Heart right ventricle (tissue), 16 donors: ENCODE measurements around the gene NANOS3. TPM values are rescaled to one million over a fixed set of nuclear protein-coding genes. Genes with fewer than 3 reads are reported as not detected.

Source experiments
- ATAC-seq, 8 donors: fragments of 200-7000 bp; cut with Tn5 transposase; one replicate each; pipeline ENCODE4 v1.9.1; 2020; ENCODE audit warnings: mild to moderate bottlenecking in 8 of 8, moderate library complexity in 8 of 8, moderate number of reproducible peaks in 1 of 8
- DNase-seq, 2 donors: peaks; one replicate each; pipeline ENCODE4 v3.0.0-alpha.2; 2020
- H3K27ac ChIP-seq, 10 donors: fragments of 200-600 bp; sonication (generic) in 2 of 10; one replicate each; pipeline versions ENCODE4 v1.5.0 to v1.8.0; 2020 to 2022; ENCODE audit warnings: mild to moderate bottlenecking in 3 of 10
- H3K27me3 ChIP-seq, 7 donors: fragments of 200-600 bp; one replicate each; pipeline ENCODE4 v1.8.0; 2021 to 2022; ENCODE audit warnings: mild to moderate bottlenecking in 2 of 7
- H3K36me3 ChIP-seq, 9 donors: fragments of 200-600 bp; sonication (generic) in 1 of 9; one replicate each; pipeline versions ENCODE4 v1.5.0 to v1.8.0; 2020 to 2022; ENCODE audit warnings: mild to moderate bottlenecking in 2 of 9
- H3K4me1 ChIP-seq, 9 donors: fragments of 200-600 bp; sonication (generic) in 1 of 9; one replicate each; pipeline versions ENCODE4 v1.5.0 to v1.8.0; 2020 to 2022; ENCODE audit warnings: mild to moderate bottlenecking in 4 of 9
- H3K4me3 ChIP-seq, 10 donors: fragments of 200-600 bp; sonication (generic) in 2 of 10; one replicate each; pipeline versions ENCODE4 v1.5.0 to v1.8.0; 2020 to 2022; ENCODE audit warnings: mild to moderate bottlenecking in 7 of 10, moderate library complexity in 2 of 10
- H3K9me3 ChIP-seq, 11 donors: fragments of 200-600 bp in 10 of 11; sonication (generic) in 2 of 11; one replicate each; pipeline versions ENCODE4 v1.5.0 to v1.8.0; 2013 to 2022; ENCODE audit warnings: mild to moderate bottlenecking in 2 of 11, control low read depth in 1 of 11, moderate library complexity in 1 of 11
- WGBS, 2 donors: extraction: QIAGEN DNeasy Blood & Tissue Kit; methylation state at CpG; one replicate each; pipeline ENCODE4 v1.1.7; 2013; ENCODE audit warnings: inconsistent platforms in 1 of 2; 5-methylcytosine and 5-hydroxymethylcytosine counted together
- intact Hi-C, 10 donors: fragments of 100-400 bp; cut with DNase I; formaldehyde crosslinking; loops; one replicate each; pipeline versions ENCODE4 v1.11.1 to v1.14.2; 2022
- polyA plus RNA-seq, 2 donors: library from polyadenylated mRNA; stranded (reverse); fragments of 200-250 nt; gene quantifications; one replicate each; pipeline ENCODE4 v1.2.3, GENCODE V29; 2013
- total RNA-seq, 10 donors: library from RNA; stranded (reverse); fragmentation: NEBNext Ultra II Directional in 3 of 10; extraction: Animal tissue kit (Norgen Biotek cat#: 25700) in 3 of 10; gene quantifications; one replicate each; pipeline versions ENCODE4 v1.2.1 to v1.2.4, GENCODE V29; 2021 to 2023
- TF ChIP-seq, protein P1 (sequence below), 9 donors: fragments of 200-600 bp; sonication (generic) in 2 of 9; IDR thresholded peaks; one replicate each; pipeline versions ENCODE4 v1.5.0 to v1.8.0; 2021 to 2022; ENCODE audit warnings: antibody characterized with exemption in 9 of 9, mild to moderate bottlenecking in 5 of 9, moderate library complexity in 1 of 9
- donor health status: Arrhythmogenic right ventricular cardiomyopathy.
- donor health status: ischemic (EF 13 %, LVEDD 7.1; RV severe dilation, severe dysfunction).
- donor health status: healthy with polysubstance abuse.
- donor health status: DM: no; HTN: yes; CAD: no.
- donor health status: DM: no; HTN: no; CAD: no.
- donor health status: ischemic (EF 25% LVEDD 6.9; RV normal size, moderate dysfunction).
- donor health status: ischemic (EF 25% LVEDD 5.7; RV mildly dilated, moderate dysfunction).
- donor health status: healthy.
- donor health status: DM: yes; HTN: yes; CAD: no.
- donor health status: Ischemic cardiomyopathy.
- donor health status: ischemic (EF 35%, LVEDD 5.7; RV mildly dilated, moderate dysfunction).
- donor health status: nonischemic (EF 11% LVEDD 7.7; RV severe dilation, severe dysfunction).
- donor health status: DM: yes; HTN: yes; CAD: no.
- donor health status: PGD.
- donor health status: ischemic (EF 29% LVEDD 5.4; RV normal size, mild dysfunction).
- donor health status: nonischemic (EF 23%, LVEDD 6.1; RV moderate dilation, normal function).

The NANOS3 gene
- total and polyA plus RNA-seq, 12 donors: 0.37 to 2.9 (median 0.98) TPM; not detected in 4

- H3K4me3 ChIP-seq: no peak overlapping the region
- H3K4me1 ChIP-seq: peaks cover 0 to 36% (median 28%) of the 10 kb centered on the region in 9 donors
- no peak overlapping the region for H3K27ac ChIP-seq
- no peak for DNase-seq
- no peak for ATAC-seq
- 81 to 87% methylated on average over 10 of the region's 10 CpGs for WGBS, 2 donors
- TF ChIP-seq, protein P1, sequence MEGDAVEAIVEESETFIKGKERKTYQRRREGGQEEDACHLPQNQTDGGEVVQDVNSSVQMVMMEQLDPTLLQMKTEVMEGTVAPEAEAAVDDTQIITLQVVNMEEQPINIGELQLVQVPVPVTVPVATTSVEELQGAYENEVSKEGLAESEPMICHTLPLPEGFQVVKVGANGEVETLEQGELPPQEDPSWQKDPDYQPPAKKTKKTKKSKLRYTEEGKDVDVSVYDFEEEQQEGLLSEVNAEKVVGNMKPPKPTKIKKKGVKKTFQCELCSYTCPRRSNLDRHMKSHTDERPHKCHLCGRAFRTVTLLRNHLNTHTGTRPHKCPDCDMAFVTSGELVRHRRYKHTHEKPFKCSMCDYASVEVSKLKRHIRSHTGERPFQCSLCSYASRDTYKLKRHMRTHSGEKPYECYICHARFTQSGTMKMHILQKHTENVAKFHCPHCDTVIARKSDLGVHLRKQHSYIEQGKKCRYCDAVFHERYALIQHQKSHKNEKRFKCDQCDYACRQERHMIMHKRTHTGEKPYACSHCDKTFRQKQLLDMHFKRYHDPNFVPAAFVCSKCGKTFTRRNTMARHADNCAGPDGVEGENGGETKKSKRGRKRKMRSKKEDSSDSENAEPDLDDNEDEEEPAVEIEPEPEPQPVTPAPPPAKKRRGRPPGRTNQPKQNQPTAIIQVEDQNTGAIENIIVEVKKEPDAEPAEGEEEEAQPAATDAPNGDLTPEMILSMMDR (IDR thresholded peaks at IDR 0.05): no peak
- no peaks in the 10 kb centered on the region for H3K36me3 ChIP-seq
- no peaks in the 10 kb centered on the region for H3K9me3 ChIP-seq
- intact Hi-C loops: loop anchor here in 7 of 10 donors (5.0 to 10.0 kb wide), 11 partner anchors 69 to 464 kb away; partner anchors contain the start of genes ASF1B (in 2 of the 7), DCAF15 (in 2 of the 7), IL27RA (in 2 of the 7) and MISP3 (in 1 of the 7)
- no peaks in the 10 kb centered on the region for H3K27me3 ChIP-seq
These were observed 6.7 kb downstream of the NANOS3 start for GRCh38 chr19:13883516-13884064.

DNA sequence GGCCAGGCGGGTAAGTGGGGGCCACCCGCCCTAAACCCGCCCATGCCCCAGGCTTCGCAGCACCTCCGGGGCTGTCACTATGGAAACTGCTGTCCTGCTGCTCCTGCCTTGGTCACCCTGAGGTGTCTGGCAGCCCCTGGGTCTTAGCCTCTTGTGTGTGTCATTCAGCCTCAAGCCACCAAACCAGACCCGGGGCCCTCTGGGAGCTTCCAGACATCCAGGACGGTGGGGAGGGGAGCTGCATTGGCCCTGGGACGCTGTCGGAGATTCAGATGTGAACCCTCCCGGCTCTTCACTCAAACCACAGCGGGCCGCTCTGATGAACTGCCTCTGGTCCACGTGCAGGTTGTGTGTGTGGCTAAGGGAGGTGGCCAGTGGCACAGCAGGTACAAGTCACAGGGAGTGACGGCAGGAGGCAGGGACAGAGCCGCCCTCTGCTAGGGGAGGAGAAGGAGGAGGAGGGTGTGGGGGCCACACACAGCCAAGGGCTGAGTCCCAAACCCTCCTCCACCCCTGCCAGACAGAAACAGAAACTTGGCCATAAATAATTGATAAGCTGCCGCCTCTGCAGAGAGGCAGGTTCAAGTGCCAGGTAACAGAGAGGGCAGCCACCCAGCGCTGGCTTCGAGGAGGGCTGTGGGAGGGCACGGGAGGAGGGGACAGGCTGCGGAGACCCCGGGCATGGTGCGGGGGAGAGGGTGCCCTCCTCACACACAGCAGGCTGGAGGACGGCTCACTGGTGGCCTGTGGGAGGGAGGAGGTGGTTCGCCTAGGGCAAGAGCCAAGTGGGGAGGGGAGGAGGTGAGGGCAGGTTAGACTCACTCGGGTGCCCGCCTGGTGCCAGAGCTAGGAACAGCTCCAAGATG is 8.0 kb downstream of the NANOS3 start:
- no peak overlapping the region for H3K27ac ChIP-seq
- no peaks in the 10 kb centered on the region for H3K36me3 ChIP-seq
- intact Hi-C loops: loop anchor here in 7 of 10 donors (5.0 to 10.0 kb wide), 11 partner anchors 67 to 462 kb away; partner anchors contain the start of genes ASF1B (in 2 of the 7), DCAF15 (in 2 of the 7), IL27RA (in 2 of the 7) and MISP3 (in 1 of the 7)
- no peak for DNase-seq
- H3K27me3 ChIP-seq: no peaks in the 10 kb centered on the region
- TF ChIP-seq, protein P1 (IDR thresholded peaks at IDR 0.05): no peak
- H3K9me3 ChIP-seq: no peaks in the 10 kb centered on the region
- 73 to 74% methylated on average over 26 of the region's 26 CpGs for WGBS, 2 donors
- H3K4me3 ChIP-seq: no peak overlapping the region
- ATAC-seq: no peak
- H3K4me1 ChIP-seq: peaks cover 0 to 28% (median 23%) of the 10 kb centered on the region in 9 donors

GRCh38 chr19:13885826-13886365 is 9.0 kb downstream of the NANOS3 start:
- ATAC-seq (no peak), DNase-seq (no peak)
- Histone ChIP-seq H3K36me3 (no peaks in the 10 kb centered on the region), H3K27ac (no peak overlapping the region), H3K27me3 (no peaks in the 10 kb centered on the region), H3K4me3 (no peak overlapping the region), H3K4me1 (peaks cover 0 to 19% (median 16%) of the 10 kb centered on the region in 9 donors), H3K9me3 (no peaks in the 10 kb centered on the region)
- intact Hi-C loops: loop anchor here in 4 of 10 donors (10.0 kb wide), 4 partner anchors 149 to 459 kb away; partner anchors contain the start of genes ASF1B (in 1 of the 4) and IL27RA (in 1 of the 4)
- TF ChIP-seq, protein P1 (IDR thresholded peaks at IDR 0.05): no peak
- 88 to 90% methylated on average over 20 of the region's 20 CpGs for WGBS, 2 donors

GRCh38 chr19:13887018-13887436 is 10.1 kb downstream of the NANOS3 start:
- no peaks in the 10 kb centered on the region for H3K27me3 ChIP-seq
- intact Hi-C loops: loop anchor here in 4 of 10 donors (10.0 kb wide), 4 partner anchors 148 to 458 kb away; partner anchors contain the start of genes ASF1B (in 1 of the 4) and IL27RA (in 1 of the 4)
- no peaks in the 10 kb centered on the region for H3K36me3 ChIP-seq
- peaks cover 0 to 9% (median 4%) of the 10 kb centered on the region in 9 donors for H3K4me1 ChIP-seq
- DNase-seq (no peak), ATAC-seq (no peak)
- WGBS, 2 donors: 69 to 80% methylated on average over 16 of the region's 16 CpGs
- H3K27ac ChIP-seq: no peak overlapping the region
- H3K4me3 ChIP-seq: no peak overlapping the region
- no peaks in the 10 kb centered on the region for H3K9me3 ChIP-seq
- TF ChIP-seq, protein P1 (IDR thresholded peaks at IDR 0.05): no peak
